ENCODE results near the gene RASA3.

DNA sequence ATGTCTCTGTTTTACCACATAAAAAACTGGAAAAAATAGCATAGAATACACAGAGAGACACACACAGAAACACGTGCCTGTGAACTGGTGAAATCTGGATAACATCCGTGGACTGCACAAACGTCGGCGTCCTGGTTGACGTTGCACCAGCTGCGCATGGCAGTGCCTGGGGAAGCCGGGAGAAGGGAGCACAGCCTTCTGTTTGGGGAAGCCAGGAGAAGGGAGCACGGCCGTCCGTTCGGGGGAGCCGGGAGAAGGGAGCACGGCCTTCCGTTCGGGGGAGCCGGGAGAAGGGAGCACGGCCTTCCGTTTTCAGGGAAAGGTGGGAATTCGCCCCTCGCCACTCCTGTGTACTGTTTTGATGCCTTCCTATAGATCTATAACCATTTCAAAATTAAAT lies 94.7 kb downstream of the RASA3 start:
- TF ChIP-seq ZNF232 (CRISPR knock-in tag; IDR thresholded peaks at IDR 0.05) (no peak), TEAD4 (CRISPR knock-in tag; IDR thresholded peaks at IDR 0.05) (no peak), ZNF317 (CRISPR knock-in tag; IDR thresholded peaks at IDR 0.05; ENCODE audit: borderline replicate concordance, low read depth) (no peak), NR3C1 (CRISPR knock-in tag; conservative IDR thresholded peaks at IDR 0.05; ENCODE audit: low read depth) (no peak)
- TF ChIP-seq, protein P1, sequence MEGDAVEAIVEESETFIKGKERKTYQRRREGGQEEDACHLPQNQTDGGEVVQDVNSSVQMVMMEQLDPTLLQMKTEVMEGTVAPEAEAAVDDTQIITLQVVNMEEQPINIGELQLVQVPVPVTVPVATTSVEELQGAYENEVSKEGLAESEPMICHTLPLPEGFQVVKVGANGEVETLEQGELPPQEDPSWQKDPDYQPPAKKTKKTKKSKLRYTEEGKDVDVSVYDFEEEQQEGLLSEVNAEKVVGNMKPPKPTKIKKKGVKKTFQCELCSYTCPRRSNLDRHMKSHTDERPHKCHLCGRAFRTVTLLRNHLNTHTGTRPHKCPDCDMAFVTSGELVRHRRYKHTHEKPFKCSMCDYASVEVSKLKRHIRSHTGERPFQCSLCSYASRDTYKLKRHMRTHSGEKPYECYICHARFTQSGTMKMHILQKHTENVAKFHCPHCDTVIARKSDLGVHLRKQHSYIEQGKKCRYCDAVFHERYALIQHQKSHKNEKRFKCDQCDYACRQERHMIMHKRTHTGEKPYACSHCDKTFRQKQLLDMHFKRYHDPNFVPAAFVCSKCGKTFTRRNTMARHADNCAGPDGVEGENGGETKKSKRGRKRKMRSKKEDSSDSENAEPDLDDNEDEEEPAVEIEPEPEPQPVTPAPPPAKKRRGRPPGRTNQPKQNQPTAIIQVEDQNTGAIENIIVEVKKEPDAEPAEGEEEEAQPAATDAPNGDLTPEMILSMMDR (IDR thresholded peaks at IDR 0.05) = no peak
